GM12801 (cell line): ENCODE measurements around the gene ASIC4.

Source experiments
- TF ChIP-seq, protein P1 (sequence below): IDR thresholded peaks from one replicate; pipeline ENCODE4 v1.5.1; 2011; ENCODE audit warnings: control low read depth; ENCODE audit not compliant: insufficient read length; ENCODE audit errors: extremely low read depth

The ASIC4 gene

DNA sequence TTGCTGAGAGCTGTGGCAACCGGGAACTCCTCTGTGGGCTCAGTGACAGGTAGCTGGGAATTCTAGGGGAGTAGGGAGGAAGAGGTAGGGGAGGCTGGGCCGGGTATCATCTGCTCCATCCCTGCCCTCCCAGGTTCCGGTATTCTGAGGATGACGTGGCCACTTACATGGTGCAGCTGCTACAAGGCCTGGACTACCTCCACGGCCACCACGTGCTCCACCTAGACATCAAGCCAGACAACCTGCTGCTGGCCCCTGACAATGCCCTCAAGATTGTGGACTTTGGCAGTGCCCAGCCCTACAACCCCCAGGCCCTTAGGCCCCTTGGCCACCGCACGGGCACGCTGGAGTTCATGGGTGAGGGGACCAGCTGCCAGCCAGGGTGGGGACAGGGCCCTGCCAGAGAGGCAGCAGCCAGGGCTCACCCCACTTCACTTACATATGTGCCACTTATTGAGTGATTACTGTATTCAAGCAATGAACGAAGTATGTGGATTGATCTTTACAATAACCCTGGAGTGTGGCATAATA lies 23.6 kb upstream of the ASIC4 start:
- TF ChIP-seq, protein P1, sequence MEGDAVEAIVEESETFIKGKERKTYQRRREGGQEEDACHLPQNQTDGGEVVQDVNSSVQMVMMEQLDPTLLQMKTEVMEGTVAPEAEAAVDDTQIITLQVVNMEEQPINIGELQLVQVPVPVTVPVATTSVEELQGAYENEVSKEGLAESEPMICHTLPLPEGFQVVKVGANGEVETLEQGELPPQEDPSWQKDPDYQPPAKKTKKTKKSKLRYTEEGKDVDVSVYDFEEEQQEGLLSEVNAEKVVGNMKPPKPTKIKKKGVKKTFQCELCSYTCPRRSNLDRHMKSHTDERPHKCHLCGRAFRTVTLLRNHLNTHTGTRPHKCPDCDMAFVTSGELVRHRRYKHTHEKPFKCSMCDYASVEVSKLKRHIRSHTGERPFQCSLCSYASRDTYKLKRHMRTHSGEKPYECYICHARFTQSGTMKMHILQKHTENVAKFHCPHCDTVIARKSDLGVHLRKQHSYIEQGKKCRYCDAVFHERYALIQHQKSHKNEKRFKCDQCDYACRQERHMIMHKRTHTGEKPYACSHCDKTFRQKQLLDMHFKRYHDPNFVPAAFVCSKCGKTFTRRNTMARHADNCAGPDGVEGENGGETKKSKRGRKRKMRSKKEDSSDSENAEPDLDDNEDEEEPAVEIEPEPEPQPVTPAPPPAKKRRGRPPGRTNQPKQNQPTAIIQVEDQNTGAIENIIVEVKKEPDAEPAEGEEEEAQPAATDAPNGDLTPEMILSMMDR, result no peak

DNA sequence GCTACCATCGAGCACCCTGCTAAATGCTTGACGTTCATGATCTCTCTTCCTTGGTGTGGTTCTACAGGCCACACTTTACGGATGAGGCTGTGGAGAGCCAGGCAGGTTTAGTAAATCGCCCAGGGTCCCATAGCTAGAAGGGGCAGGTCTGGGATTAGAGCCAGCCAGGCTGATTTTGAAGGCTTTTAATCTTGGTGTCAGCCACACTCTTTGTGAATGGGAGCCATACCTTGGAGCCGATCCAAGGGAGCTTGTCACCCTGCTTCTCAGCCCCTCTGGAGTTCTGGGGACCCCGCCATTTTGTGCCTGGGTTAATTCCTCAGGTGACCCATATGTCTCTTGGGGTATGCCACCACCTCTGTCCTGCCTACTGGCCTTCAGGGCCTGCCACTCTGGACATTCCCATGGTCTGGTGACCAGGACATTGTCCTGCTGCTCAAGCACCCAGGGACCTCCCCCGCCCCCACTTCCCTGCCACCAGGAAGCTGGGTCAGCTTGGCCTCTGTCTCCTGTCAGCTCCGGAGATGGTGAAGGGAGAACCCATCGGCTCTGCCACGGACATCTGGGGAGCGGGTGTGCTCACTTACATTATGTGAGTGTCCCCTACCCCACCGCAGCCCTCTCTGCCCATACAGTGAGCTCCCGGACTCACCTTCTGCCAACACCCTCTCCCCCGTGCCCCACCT lies 22.9 kb upstream of the ASIC4 start:
- TF ChIP-seq, protein P1, result no peak

DNA sequence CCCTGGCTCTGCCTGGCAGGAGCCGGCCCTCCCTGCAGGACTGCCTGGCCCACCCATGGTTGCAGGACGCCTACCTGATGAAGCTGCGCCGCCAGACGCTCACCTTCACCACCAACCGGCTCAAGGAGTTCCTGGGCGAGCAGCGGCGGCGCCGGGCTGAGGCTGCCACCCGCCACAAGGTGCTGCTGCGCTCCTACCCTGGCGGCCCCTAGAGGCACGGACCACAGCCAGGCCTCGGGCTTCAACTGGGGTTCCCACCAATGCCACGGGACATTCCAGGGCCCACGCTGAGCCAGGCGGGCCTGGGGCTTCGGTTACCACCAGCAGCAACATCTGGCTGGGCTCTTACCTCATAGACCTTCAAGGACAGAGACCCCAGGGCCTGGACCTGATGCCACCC lies 21.7 kb upstream of the ASIC4 start:
- TF ChIP-seq, protein P1, result no peak

DNA sequence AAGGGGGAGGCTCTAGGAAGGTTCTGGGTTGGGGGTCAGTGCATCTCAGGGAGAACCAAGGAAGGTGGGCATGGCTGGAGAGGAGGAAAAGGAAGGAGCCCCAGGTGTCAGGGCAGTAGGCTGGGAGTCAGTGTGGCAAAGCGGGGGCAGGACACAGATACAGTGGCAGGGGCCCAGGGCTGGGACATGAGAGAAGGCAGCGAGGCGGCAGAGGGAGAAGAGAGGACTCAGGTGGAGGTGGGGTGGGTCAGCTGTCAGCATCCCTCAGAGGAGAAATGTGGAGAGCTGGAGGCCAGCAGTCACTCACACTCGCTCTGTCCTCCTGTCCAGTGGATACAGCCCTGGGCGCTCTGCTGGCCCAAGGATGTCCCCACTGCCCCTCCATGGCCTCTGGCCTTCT lies 21.2 kb upstream of the ASIC4 start:
- TF ChIP-seq, protein P1, result no peak

DNA sequence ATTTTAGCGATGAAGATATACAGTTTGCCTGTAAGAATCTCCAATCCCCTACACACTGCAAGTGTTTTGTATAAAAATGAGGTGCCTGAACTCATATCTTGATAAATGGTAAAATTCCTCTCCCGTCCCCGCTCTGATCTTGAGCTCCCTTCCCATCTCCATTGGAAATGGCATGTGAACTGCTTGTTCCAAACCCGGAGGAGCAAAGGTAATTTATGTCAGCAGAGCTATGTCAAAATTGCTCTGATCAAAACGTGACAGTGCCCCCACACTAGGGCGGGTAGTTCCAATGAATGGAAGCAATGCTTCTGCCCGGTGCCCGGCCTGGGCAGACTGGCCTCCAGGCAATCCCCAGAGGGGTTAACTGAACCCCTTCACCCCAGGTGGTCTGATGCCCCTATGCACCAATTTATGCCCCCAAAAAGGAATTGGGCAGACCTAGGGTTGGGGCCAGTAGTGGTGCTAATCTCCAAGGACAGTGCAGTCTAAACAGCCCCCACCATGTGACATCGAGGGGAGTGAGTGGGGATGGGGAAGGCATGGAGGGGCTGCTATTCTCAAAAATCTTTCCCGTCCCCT lies 19.2 kb upstream of the ASIC4 start:
- TF ChIP-seq, protein P1, result no peak

DNA sequence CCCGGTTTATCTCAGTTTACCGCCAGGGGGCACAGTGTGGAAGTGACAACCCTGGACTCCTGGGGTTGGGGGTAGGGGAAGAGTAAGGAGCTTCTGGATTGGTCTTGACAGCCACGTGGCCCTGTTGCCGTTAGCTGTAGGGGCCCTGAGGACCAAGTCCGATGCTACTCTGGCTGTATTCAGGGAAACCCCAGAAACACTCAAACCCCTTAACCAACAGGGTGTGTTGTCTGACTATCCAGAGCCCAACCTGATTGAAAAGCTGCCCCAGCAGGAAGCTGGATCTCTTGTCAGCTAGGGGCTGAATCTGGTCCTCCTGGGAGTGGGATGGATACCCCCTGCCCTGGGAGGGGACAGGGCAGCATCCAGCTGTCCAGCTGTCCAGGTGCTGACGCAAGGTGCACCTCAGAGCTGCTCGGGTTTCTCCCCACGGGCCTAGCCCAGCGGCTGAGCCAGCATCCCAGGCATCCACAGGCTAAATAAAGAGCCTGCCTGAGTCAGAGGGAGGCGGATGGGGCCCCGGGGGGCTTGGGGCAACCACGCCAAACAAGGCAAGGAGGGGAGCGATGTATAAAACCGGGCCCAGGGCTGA lies 18.7 kb upstream of the ASIC4 start:
- TF ChIP-seq, protein P1, result no peak

DNA sequence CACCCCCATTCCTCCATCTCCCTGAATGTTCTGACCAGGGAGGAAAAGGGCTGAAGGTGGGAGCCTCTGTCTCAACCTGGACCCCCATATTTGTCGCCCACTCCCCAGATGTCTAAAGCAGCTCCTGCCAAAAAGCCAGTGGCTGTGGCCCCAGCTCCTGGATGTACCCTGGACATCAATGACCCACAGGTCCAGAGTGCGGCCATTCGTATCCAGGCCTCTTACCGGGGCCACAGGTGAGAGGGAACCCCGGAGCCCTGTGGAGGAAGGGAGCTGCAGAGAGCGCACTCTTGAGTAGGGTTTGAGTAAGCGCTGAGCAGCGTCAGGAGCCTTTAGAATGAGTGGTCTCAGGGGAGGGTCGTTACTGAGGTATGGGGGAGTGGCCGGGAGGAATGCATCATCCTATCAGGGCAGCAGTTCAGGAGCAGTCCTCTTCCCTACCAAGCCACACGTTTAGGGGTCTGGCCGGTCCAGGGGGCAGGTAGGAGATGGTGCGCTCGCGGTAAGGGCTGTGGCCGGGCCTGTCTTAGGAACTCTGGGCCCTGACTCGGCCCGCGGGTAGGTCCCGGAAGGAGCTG lies 17.9 kb upstream of the ASIC4 start:
- TF ChIP-seq, protein P1, result no peak
